ENCODE results near the gene ZFAND5. TPM values are rescaled to one million over a fixed set of nuclear protein-coding genes. Genes with fewer than 3 reads are reported as not detected.

The ZFAND5 gene
- total and polyA plus RNA-seq, 2 of the 13 experiments (the other 11 are each of a cell fraction or from before 2014, with no cell fraction given) = 53.4 to 60.2 TPM

DNA sequence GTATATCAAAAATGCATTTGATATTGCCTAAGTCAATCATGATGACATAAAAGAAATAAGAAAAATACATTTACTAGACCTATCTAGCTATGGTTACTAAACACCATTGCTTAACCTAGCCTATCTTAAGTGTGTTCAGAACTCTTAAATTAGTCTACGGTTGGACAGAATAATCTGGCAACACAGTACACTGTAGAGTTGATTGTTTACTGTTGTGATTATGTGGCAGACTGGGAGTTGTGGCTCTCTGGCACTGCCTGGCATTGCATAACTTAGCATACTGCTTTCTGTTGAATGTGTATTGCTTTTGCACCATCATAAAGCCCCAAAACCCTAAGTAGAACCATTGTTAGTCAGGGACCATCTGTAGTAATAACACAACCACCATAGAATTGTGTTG is 21.2 kb upstream of the ZFAND5 start (continued):
- TF ChIP-seq, protein P1, sequence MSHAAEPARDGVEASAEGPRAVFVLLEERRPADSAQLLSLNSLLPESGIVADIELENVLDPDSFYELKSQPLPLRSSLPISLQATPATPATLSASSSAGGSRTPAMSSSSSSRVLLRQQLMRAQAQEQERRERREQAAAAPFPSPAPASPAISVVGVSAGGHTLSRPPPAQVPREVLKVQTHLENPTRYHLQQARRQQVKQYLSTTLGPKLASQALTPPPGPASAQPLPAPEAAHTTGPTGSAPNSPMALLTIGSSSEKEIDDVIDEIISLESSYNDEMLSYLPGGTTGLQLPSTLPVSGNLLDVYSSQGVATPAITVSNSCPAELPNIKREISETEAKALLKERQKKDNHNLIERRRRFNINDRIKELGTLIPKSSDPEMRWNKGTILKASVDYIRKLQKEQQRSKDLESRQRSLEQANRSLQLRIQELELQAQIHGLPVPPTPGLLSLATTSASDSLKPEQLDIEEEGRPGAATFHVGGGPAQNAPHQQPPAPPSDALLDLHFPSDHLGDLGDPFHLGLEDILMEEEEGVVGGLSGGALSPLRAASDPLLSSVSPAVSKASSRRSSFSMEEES (CRISPR knock-in tag; IDR thresholded peaks at IDR 0.05) = no peak
- no peak for TF ChIP-seq ZNF101 (CRISPR knock-in tag; IDR thresholded peaks at IDR 0.05; ENCODE audit: borderline replicate concordance, low read depth)
- TF ChIP-seq ZNF589 (CRISPR knock-in tag; conservative IDR thresholded peaks at IDR 0.05) = no peak
- no peak for TF ChIP-seq RBM22 (optimal IDR thresholded peaks at IDR 0.05; ENCODE audit: low read length)
- TF ChIP-seq CBFB (CRISPR knock-in tag; IDR thresholded peaks at IDR 0.05) = no peak
- no peak for TF ChIP-seq HNF4G (IDR thresholded peaks at IDR 0.05; ENCODE audit: borderline replicate concordance, low read depth, low read length)
- TF ChIP-seq HNF4G (CRISPR knock-in tag; IDR thresholded peaks at IDR 0.05; ENCODE audit: borderline replicate concordance, low read depth) = no peak
- TF ChIP-seq ATF7 (IDR thresholded peaks at IDR 0.05) = no peak
- TF ChIP-seq ATF7 (CRISPR knock-in tag; IDR thresholded peaks at IDR 0.05) = no peak
- TF ChIP-seq, protein P2, sequence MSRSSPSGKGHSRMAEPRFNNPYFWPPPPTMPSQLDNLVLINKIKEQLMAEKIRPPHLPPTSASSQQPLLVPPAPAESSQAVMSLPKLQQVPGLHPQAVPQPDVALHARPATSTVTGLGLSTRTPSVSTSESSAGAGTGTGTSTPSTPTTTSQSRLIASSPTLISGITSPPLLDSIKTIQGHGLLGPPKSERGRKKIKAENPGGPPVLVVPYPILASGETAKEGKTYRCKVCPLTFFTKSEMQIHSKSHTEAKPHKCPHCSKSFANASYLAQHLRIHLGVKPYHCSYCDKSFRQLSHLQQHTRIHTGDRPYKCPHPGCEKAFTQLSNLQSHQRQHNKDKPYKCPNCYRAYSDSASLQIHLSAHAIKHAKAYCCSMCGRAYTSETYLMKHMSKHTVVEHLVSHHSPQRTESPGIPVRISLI (CRISPR knock-in tag; IDR thresholded peaks at IDR 0.05; ENCODE audit: borderline replicate concordance) = no peak
- TF ChIP-seq MAZ (IDR thresholded peaks at IDR 0.05; ENCODE audit: borderline replicate concordance, low read depth, low read length) = no peak
- no peak for TF ChIP-seq MAZ (CRISPR knock-in tag; IDR thresholded peaks at IDR 0.05; ENCODE audit: low read depth)

All from HepG2 (cell line).